Psoas muscle (tissue), 8 donors: ENCODE data around the gene SPNS2. TPM values are rescaled to one million over a fixed set of nuclear protein-coding genes. Genes with fewer than 3 reads are reported as not detected.

Experiments used
- ATAC-seq, 4 donors: fragments of 200-7000 bp; cut with Tn5 transposase; one replicate each; pipeline ENCODE4 v1.9.1; 2020; ENCODE audit warnings: moderate library complexity in 3 of 4, mild to moderate bottlenecking in 2 of 4
- DNase-seq, 2 donors: peaks; one replicate each; pipeline ENCODE4 v3.0.0-alpha.2; 2020
- H3K27ac ChIP-seq: fragments of 200-600 bp; one replicate; pipeline ENCODE4 v1.8.0; 2022
- H3K27me3 ChIP-seq, 3 donors: fragments of 200-600 bp in 1 of 3; one replicate each; pipeline versions ENCODE4 v1.6.1 to v1.8.0; 2013 to 2022; ENCODE audit warnings: low read length in 2 of 3, mild to moderate bottlenecking in 2 of 3, moderate library complexity in 1 of 3; ENCODE audit not compliant: insufficient read depth in 3 of 3
- H3K36me3 ChIP-seq, 2 donors: fragments of 200-600 bp in 1 of 2; one replicate each; pipeline versions ENCODE4 v1.6.1 to v1.8.0; 2013 to 2022; ENCODE audit warnings: low read depth in 1 of 2, mild to moderate bottlenecking in 1 of 2, moderate library complexity in 1 of 2; ENCODE audit not compliant: insufficient read depth in 1 of 2
- H3K4me1 ChIP-seq: fragments of 200-600 bp; one replicate; pipeline ENCODE4 v1.8.0; 2022
- H3K4me3 ChIP-seq: fragments of 200-600 bp; one replicate; pipeline ENCODE4 v1.8.0; 2022; ENCODE audit warnings: mild to moderate bottlenecking
- H3K9me3 ChIP-seq: fragments of 200-600 bp; one replicate; pipeline ENCODE4 v1.8.0; 2022
- CTCF ChIP-seq: fragments of 200-600 bp; IDR thresholded peaks from one replicate; pipeline ENCODE4 v1.8.0; 2022; ENCODE audit warnings: antibody characterized with exemption
- WGBS, 3 donors: extraction: QIAGEN DNeasy Blood & Tissue Kit; methylation state at CpG; one replicate each; pipeline versions ENCODE4 v1.1.6 to v1.1.7; 2013; 5-methylcytosine and 5-hydroxymethylcytosine counted together
- intact Hi-C, 2 donors: fragments of 100-400 bp; cut with DNase I; formaldehyde crosslinking; loops; one replicate each; pipeline versions ENCODE4 v1.11.0 to v1.14.2; 2022
- polyA plus RNA-seq, 3 donors: library from polyadenylated mRNA; stranded (reverse); fragments of 200-250 nt; gene quantifications; one replicate each; pipeline ENCODE4 v1.2.3, GENCODE V29; 2013
- total RNA-seq, 4 donors: library from RNA; stranded (reverse); fragmentation: NEBNext Ultra II Directional in 2 of 4; extraction: Animal tissue kit (Norgen Biotek cat#: 25700) in 2 of 4; gene quantifications; one replicate each; pipeline versions ENCODE4 v1.2.1 to v1.2.4, GENCODE V29; 2021 to 2023
- donor health status: healthy with polysubstance abuse.
- donor health status: DM: no; HTN: no; CAD: no; lungs with moderate emphysema.
- donor health status: Bipolar disorder and iron deficiency.
- donor health status: healthy.
- donor health status: DM: yes; HTN: yes; CAD: no.
- donor health status: DM: no; HTN: no; CAD: no.
- donor health status: DM: no; HTN: no; CAD: no.
- donor health status: DM: yes; HTN: yes; CAD: no.

The SPNS2 gene
- total and polyA plus RNA-seq, 7 donors = 3.5 to 10.6 (median 6.4) TPM

GRCh38 chr17:4476017-4476416 lies 22.7 kb upstream of the SPNS2 start:
- ATAC-seq (no peak), DNase-seq (no peak)
- H3K4me1 ChIP-seq = peaks cover 14% of the 10 kb centered on the region
- TF ChIP-seq CTCF = no peak
- 76 to 78% (median 77%) methylated on average over 13 to 14 of the region's 14 CpGs for WGBS, 3 donors
- H3K4me3 ChIP-seq = no peak overlapping the region
- H3K9me3 ChIP-seq = no peaks in the 10 kb centered on the region
- intact Hi-C loops = no loop called here
- no peak overlapping the region for H3K27ac ChIP-seq
- no peaks in the 10 kb centered on the region for H3K36me3 ChIP-seq
- H3K27me3 ChIP-seq = no peaks in the 10 kb centered on the region

GRCh38 chr17:4476511-4477070 lies 22.1 kb upstream of the SPNS2 start:
- 71 to 87% (median 79%) methylated on average over 16 to 19 of the region's 19 CpGs for WGBS, 3 donors
- H3K36me3 ChIP-seq = no peaks in the 10 kb centered on the region
- no peak for ATAC-seq
- intact Hi-C loops = no loop called here
- no peaks in the 10 kb centered on the region for H3K27me3 ChIP-seq
- TF ChIP-seq CTCF = no peak
- H3K4me1 ChIP-seq = peaks cover 14% of the 10 kb centered on the region
- no peaks in the 10 kb centered on the region for H3K9me3 ChIP-seq
- no peak for DNase-seq
- no peak overlapping the region for H3K4me3 ChIP-seq
- H3K27ac ChIP-seq = no peak overlapping the region

- DNase-seq (no peak), ATAC-seq (no peak)
- H3K4me1 ChIP-seq = peaks cover 14% of the 10 kb centered on the region
- WGBS, 3 donors = 73 to 79% (median 77%) methylated on average over 10 of the region's 10 CpGs
- no peaks in the 10 kb centered on the region for H3K9me3 ChIP-seq
- no peak overlapping the region for H3K27ac ChIP-seq
- intact Hi-C loops = no loop called here
- no peaks in the 10 kb centered on the region for H3K36me3 ChIP-seq
- H3K4me3 ChIP-seq = no peak overlapping the region
- no peak for TF ChIP-seq CTCF
- no peaks in the 10 kb centered on the region for H3K27me3 ChIP-seq
Measured at GRCh38 chr17:4477255-4477791, 21.4 kb upstream of the SPNS2 start.

- H3K9me3 ChIP-seq = no peaks in the 10 kb centered on the region
- intact Hi-C loops = no loop called here
- H3K4me3 ChIP-seq = no peak overlapping the region
- no peak for DNase-seq
- no peak for ATAC-seq
- no peaks in the 10 kb centered on the region for H3K36me3 ChIP-seq
- WGBS, 3 donors = 82 to 90% (median 85%) methylated on average over 11 of the region's 11 CpGs
- TF ChIP-seq CTCF = no peak
- peaks cover 16% of the 10 kb centered on the region for H3K4me1 ChIP-seq
- H3K27ac ChIP-seq = no peak overlapping the region
- no peaks in the 10 kb centered on the region for H3K27me3 ChIP-seq
Measured at GRCh38 chr17:4478318-4478830, 20.3 kb upstream of the SPNS2 start.
